HG02870 (cell line): ENCODE measurements around the gene HLA-DMA.
"Not testable (repeated sequence)": the region's sequence is repeated elsewhere in the genome, so short reads cannot be mapped to it uniquely, and the experiment has no call there.

Experiments used
- ATAC-seq: cut with Tn5 transposase; IDR thresholded peaks from one replicate; pipeline ENCODE4 v1.9.1; 2021; ENCODE audit warnings: mild to moderate bottlenecking, moderate library complexity; ENCODE audit not compliant: unreplicated experiment

Gene HLA-DMA

DNA sequence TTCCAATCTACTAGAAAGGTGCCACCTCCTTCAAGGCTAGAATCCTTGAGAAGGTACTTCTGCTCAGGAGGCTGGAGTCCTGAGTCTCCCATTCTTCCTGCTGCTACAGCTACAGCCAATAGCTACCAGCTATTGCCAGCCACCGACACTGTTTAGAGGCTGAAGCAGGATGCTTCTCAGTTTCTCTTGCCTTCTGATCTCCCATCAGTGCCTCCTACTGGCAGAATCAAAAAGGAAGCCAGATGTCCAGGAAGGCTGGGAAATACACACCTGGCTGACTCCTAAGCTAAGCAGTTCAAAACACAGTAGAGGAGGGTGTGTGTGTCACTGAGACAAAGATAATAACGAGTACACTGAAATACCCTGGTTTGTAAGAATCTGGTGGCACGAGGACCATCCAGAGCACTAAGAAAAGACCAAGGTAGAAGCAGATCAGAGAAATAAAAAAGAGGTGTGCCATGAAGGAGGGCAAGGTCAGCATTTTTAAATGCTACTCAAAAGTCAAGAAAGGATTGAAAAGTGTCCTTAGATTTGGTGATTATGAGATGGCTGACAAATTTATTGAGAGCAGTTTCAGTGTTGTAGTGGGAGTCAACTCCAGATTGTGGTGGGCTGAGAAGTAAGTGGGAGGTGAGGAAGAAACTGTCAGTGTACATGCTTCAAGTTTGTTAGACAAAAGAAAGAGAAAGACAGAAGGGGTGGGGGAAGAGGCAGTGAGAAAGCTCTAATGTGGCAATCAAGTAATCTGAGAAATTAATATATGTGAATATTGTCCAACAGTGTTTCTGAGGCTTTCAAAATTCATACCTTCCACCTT is 2.3 kb upstream of the HLA-DMA start:
- ATAC-seq: no peak

DNA sequence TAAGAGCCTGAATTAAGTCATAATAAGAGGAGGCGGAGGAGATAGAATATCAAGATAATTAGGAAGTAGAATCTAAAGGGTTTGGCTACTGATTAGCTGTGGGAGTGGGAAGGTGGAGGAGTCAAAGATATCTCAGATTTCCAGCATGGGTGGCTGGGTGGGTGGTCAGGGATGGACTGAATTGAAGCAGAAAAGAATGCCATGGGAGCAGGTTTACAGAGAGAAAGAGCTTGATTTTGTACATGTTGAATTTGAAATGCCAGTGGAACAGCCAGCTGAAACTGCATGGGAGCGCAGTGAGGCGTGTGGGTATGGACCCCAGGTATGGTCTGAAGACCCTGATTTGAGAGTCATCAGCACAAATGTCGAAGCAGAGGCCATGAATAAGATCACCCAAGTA is 1.4 kb upstream of the HLA-DMA start:
- ATAC-seq: no peak

DNA sequence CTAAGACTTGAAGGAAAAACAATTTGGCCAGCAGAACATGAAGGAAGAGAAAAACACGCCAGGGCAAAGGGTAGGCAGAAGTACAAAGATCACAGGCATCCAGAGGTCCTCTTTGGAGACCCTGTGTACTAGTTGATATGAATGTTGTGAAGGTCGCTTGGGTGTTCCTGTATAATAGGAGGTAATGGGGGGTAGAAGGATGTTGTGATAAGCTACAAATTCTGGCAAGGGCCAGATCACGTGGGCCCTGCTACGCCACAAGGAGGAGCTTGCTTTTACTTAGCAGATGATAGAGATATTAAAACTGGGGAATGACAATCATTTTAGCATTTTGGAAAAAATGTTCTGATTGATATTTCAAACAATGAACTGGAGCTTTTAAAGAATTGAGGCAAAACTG is 878 bp upstream of the HLA-DMA start:
- ATAC-seq: no peak

DNA sequence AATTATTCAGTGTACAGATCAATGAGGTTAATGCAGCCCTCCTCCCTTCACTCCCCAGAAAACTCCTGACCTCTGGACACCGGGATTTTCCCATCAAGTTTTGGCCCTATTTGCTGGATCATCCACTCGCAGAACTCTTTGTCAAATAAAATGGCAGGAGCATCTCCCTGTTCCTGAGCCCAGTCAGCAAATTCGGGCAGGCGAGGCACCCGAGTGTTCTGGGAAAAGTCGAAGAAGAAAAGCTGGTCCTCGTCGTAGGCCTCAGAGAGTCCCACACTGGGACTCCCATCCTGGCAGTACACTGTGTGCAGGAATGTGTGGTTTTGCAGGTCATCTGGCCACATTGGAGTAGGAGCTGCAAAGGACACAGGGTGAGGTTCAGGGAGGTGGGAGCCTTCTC is 2.4 kb downstream of the HLA-DMA start:
- ATAC-seq: no peak

DNA sequence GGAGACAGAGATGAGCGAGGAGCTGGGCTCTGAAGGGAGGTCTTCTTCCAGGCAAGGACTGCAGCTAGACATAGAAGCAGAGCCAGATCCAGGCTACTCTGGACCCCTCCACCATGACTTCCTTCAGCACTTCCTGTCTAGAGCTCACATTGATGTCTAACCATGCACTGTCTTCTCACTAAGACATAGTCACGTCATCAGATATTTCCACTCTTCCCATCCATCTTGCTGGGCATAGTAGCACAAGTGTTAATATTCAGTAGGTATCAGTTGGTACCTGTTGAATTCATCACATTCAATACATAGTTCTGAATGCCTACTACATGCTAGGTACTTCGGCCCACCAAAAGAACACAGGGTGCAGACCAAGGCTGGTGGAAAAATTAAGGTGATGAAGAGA is 2.9 kb downstream of the HLA-DMA start:
- ATAC-seq: no peak

DNA sequence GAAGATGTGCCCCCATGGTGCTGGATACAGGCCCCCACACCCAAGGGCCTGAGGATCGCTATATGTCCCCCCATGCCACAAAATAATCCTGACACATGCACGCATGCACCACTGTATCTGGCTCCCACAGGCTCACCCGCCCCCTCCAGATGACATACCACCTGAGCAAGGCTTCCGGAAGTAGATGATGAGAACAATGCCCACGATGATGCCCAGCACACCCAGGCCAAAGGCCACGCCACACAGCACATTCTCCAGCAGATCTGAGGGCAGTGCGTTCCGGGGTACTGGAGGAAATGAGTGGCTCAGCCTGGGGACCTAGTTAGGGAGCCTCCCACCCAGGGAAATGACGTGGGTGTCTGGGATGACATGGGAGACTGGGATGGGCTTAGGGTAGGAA is 3.8 kb downstream of the HLA-DMA start:
- no peak for ATAC-seq

DNA sequence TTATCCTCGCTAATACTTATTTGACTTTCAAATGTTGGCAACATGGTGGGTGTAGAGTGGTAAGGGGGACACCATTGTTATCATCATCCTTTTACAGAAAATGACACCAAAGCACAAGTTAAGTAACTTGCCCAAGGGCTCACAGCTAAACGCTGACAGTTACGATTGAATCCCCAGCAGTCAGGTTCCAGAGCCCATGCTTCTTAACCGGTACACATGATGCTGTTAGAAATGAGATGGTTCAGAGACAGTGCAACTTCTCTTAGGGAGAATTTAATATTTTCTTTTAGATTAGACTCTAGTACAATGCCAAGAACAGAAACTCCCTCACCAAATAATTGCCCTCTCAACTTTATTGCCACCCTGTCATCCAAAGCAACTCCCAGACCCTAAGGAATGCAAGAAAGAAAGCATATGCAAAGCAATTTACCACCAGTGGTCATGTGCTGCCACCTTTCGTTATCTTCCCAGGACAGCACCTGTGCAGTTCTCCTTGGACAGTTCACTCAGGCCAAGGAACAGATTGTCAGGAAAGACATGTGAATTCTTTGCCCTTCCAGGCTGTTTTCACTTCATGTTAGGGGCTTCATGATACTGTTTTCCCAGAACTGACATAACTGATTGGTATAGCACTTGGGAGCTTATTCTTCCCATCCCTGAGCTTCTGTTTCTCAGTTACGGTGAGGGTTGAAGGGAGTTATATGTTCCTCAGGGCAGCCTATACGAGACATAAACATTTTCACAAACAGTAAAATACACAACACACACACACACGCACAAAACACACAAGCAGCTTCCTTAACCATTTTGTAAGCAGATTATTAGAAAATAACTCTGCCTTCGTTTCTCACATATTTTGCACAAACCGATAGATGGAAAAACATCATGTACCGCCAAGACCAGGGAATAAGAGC is 5.1 kb downstream of the HLA-DMA start:
- no peak for ATAC-seq

DNA sequence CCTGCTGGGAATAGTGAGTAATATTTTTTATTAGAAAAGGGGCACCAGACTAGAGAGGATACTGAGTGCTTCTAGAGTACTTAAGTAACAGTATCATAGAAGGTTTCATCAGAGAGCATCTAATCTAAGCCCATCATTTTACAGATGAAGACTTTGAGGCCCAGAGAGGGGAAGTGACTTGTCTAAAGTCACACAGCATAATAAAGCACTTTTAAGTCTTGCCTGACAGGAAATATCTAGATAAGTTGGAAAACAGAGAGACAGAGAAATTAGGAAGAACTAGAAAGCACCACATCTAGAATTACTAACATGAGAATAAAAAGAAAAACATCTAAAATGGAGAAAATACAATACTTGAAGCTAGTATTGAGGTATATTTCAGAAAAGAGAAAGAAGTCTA is 6.0 kb downstream of the HLA-DMA start:
- ATAC-seq: no peak

DNA sequence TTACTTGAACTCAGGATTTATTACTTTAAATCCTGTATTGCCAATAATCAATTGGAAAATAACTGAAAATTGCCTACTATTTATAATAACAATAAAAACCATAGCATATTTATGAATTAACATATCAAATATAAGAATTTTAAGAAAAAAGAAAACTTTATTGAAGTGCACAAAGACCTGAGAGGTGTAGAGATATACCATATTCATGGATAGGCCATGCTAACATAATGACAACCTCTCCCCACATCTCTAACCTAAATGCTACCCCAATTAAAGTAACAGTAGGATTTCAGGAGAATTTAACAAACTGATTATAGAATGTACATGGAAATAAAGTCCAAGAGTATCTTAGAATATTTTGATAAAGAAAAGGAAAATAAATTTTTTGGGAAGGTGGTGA is 6.9 kb downstream of the HLA-DMA start:
- no peak for ATAC-seq

DNA sequence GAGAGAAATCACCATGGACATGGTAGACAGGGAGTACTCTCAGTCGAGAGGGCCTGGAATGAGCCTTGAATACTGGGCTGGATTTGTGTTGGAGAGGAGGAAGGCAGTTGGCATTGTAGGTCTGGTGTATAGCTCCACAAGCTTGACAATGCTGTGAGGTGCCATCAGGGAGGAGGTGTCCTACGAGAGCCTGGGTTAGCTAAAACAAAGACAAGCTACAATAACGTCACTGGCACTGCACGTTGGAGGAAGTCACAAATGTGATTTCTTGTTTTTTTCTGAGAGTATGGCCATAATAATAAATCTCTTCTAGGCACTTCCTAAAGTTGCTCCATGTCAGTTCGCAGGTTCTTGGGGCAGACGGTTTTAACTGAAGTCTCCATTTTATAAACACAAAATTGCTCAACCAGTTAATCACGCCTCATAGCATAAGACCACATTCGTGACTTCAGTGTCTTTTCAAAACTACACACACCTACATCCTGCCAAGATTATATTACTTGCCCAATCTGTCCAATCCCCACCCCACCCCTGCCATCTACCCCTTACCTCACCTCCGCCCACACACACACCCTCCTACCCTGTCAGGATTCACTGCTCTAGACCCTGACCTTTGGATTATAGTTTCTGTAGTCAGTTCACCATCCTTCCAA is 7.7 kb downstream of the HLA-DMA start:
- no peak for ATAC-seq

DNA sequence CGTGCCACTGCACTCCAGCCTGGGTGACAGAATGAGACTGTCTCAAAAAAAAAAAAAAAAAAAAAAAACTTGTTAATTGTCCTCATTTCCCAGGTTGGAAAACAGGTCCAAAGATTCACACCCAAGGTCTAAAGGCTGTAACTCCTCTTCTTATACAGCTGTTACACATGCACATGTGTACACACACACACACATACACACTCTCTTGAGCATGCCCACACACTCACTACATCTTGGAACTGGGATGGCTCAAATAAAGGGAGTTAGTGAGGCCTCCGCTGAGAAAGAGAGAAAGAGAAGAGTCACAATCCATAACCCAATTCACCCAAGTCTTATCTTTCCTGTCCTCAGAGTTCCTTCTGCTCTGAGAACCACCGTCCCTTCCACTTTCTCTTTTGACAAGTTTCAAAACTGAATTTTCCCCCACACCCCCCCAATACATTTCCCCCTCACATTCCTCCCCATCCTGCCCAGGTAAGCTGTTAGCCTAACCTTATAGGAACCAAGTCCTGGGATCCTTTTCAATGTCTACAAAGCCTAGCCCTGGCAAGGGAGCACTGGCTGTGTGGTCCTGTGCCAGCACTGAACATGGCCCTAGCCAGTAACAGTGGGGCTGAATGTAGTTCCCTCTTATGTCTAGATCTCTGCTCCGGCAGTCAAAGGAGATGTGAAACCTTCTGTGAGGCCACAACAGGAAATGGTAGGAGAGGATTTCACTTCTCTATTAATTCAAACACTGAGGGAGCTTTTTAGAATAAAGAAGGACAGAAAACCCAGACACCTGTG is 8.8 kb downstream of the HLA-DMA start:
- no peak for ATAC-seq

DNA sequence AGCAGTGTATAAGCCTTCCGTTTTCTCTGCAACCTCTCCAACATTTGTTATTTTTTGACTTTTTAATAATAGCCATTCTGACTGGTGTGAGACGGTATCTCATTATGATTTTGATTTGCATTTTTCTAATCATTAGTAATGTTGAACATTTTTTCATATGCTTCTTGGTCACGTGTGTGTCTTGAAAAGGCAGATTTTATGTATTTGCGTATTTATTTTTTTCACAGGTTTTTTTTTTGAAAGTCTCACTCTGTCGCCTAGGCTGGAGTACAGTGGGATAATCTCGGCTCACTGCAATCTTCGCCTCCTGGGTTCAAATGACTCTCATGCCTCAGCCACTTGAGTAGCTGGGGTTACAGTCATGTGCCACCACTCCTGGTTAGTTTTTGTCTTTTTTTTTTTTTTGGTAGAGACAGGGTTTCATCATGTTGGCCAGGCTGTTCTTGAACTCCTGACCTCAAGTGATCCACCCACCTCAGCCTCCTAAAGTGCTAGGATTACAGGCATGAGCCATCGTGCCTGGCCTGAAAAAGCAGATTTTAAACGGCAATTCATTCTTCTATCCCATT is 10.3 kb downstream of the HLA-DMA start:
- not testable (repeated sequence) for ATAC-seq

DNA sequence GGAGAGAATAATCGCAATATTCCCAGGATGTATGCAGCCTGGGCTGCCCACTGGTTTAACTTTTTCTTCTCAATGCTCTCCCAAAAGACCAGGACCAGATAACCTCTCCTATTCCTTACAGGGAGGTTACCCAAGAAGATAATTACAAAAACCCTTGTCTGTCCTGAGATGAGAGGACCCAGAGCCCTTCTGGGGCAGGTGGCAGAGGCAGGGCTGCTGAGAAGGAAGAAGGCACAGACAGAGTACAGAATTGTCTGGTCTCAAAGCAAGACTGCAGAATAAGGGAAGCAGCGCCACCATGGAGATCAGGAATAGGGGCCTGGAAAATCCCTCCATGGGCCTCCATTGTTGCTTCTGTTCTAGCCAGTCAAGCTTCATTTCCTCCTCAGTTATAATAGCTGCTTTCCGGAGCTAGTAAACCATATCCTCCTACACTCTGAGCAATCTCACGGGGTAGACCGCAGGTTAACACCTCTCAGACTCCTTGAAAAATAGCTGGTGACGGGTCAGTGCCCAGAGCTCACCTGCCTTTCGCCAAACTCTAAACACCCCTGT is 11.6 kb downstream of the HLA-DMA start:
- ATAC-seq: peak; percentile 43

DNA sequence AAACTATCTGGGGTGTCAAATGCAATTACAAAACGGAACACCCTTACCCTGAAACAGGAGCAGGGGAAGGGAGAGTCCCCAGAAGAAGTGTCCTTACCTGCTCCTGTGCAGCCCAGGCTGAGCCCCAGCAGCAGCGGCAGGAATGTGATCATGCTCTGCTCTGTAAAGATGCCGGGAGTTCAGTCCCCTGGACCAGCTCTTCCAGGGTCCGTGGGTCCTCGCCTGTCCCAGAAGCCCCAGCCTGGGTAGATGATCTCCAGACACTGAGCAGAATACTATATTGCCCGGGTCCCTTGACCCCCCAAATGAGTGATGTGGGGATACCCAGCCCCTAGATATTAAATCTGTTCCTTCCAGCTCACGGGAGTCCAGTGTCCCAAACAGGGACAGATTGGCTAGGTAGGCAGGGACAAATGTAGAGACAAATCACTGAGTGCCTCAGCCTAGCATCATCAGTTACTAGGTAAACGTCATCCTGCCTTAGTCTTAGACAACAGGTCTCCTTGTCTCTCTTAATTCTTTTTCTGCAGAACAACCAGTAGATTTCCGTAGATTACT is 12.2 kb downstream of the HLA-DMA start, which contains the start of gene HLA-DMB:
HLA-DMB (minus strand) TSS at position 373 of the 558 bp plus-strand sequence; CDS start at position 152, 221 bp downstream.
- ATAC-seq: peak; percentile 59

DNA sequence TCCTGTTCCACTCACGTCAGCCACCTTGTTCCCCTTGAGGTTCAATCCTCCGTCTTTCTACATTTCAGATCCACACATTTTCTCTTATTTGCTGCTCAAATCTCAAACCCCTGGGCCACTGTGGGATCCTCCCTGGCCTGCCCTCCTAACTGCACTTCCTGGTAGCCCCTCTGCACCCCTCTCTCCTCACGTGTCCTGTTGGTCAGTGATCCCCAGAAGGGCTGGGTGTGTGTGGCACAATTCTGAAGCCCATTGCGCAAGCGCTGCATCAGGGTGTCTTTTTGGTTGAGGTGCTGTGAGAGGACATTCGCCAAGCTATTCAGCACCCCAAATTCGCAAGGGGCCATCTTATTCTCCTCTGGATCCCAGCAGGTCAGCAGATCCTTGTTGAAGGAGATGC is 14.4 kb downstream of the HLA-DMA start:
- no peak for ATAC-seq

DNA sequence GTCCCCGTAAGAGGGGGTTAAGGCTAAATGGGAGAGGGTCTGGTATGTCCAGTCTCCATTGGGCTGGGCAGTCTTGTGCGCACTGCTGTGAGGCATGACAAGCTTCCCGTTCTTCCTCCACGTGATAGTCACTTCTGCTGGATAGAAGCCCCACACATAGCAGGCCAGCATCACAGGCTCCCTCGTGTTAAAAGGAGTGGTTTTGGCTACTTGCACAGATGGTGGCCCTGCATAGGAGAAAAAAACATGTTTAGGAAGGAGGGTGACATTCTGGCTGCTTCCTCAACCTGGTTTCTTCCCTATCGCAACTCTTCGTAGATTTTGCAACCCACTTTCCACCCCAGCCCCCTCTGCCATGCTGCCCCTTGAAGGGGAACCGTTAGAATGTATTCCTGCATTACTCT is 15.7 kb downstream of the HLA-DMA start:
- no peak for ATAC-seq

DNA sequence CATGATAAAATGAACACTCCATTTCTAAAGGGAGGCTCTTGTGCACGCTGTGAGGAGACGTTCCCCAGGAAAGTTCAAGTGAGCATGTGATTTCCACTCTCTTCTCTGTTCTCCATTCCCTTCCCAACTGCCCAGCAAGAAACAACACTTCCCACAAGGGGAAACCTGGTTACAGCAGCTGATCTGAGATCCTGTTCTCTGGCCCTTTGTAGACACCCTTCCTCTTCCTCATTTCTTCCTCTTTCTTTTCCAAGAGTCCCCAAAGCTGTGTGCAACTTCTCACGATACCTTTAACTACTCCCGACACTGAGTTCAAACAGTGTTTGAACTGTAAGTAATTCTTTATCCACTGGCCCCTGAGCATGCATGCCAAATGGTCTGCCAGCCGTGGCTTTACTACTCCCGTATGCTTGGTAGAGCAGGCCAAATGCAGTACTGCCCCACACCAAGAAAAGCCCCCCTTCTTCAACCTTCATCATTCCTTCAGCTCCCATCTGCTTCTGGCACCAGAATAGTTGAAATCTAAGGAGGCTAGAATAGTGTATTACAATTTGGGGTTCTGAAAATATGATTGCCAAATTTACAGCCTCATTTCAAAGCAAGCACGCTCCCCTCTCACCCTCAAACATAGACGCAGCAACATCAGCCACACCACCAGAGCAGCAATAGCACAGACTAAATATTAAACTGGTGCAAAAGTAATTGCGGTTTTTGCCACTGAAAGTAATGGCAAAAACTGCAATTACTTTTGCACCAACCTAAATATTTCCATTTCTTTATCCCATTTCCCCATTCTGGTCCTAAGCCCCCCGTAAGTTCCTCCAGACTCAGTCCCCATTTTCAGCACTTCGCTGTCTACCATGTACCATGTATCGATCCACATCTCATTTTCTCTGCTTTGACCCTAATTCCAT is 16.4 kb downstream of the HLA-DMA start:
- ATAC-seq: no peak

DNA sequence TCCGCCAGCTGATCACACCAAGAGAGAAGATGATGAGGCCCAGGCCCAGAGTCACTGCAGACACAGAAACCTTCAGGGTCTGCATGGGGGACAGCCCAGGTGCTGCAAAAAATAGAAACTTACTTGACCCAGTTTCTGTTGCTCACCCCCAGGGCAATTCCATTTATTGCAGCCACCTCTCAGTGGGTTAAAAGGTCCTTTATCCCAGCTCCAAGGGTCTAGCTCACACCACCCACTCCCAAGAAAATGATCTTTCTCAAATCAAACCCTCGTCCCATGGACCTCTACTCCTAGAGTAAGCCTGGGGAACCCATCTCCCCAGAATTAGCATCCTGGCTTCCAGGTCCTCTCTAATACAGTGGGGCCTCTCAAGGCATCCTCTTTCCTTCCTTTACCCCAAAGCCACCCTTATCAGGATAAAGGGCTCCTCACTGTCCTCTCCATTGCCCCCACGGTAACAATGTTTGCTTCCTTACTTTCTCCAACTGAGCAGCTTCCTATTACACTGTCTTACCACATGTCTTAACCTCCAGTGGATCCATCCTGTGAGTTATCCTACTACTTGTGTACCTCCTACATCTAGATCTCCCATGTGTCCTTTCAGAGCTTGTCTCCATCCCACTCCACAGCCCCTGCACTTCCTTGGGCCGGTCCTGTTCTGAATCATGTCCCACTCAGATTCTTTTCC is 17.2 kb downstream of the HLA-DMA start:
- no peak for ATAC-seq
